ENCODE measurements around the gene CDT1.

The CDT1 gene

DNA sequence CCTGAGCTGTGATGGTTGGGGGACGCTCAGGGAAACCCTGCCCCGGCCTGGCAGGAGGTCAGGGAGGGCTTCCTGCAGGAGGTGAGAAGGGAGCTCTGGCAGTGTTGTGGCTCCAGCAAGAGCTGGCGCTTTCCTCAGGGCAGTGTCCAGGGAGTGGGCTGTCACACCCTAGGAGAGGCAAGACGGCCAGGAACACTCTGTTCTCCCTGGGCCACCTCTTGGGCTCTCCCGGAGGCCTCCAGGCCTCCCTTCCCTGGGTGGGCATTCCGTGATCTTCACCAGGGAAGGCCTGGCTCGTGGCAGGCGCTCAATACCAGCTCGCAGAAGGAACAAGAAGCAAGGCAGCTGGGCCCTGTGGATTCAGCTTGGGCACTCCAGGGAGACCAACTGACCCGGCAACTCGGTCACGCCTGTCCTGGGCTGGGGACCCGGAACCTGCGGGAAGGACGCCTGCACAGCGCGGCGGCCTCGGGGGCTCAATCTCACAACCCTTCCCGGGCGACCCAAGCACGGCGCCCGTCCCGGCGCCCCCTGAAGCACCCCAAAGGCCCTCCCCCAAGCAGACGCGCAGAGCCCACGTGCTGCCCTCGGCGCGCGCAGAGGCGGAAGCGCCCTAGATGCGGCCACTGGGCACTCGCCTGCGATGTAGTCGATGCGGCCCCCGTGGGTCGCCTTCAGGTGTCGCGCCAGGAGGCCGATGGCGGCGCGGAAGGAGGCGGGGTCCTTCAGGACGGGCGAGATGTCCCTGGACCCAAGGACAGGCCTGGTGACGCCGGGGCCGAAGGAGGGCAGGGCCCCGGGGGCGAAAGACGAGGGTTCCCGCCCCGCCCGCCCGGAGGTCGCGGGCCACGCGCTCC lies 7.6 kb downstream of the CDT1 start:
- no peak for TF ChIP-seq GATA2 (IDR thresholded peaks at IDR 0.05; ENCODE audit: low read depth, low read length)
- no peak for TF ChIP-seq GATA3 (IDR thresholded peaks at IDR 0.05; ENCODE audit: low read depth, low read length)

DNA sequence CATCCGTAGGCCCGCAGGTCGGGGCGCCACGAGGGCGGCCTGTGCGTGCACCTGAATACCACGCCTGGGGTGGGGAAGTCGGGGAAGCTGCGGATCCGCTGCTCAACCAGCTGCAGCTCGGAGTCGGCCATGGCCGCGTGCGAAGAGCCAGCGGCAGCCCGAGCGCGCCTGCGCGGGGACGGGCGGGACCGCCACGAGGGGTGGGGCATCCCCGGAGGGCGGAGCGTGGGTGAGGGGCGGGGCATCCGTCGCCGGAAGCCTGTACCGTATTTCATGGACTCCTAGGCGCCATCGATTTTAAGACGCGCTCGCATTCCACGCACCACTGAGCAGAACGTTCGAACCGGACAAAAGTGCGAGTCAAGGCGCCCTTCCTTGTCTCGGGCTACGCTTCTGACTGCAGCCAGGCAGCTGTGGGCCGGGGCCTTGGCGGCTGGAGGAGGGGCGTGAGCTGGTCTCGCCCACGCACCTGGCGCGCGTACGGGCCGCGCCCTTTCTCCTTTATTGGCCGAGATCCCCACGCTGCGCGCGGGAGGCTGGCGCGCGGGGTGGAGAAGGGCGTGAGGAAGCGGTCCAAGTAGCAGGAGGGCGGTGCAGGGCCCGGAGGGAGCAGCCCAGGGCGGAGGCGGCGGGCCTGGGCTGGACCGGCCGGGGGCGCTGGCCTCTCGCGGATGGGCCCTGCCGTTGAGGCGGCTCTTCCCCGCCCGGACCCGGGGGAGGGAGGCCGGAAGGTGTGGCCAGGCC lies 8.4 kb downstream of the CDT1 start, which contains the start of gene APRT:
TSS of gene APRT (minus strand) at position 160 of the 744 bp plus-strand sequence. CDS start at position 131, 29 bp downstream.
- TF ChIP-seq GATA3 (IDR thresholded peaks at IDR 0.05; ENCODE audit: low read depth, low read length) (no peak), GATA2 (IDR thresholded peaks at IDR 0.05; ENCODE audit: low read depth, low read length) (no peak)

DNA sequence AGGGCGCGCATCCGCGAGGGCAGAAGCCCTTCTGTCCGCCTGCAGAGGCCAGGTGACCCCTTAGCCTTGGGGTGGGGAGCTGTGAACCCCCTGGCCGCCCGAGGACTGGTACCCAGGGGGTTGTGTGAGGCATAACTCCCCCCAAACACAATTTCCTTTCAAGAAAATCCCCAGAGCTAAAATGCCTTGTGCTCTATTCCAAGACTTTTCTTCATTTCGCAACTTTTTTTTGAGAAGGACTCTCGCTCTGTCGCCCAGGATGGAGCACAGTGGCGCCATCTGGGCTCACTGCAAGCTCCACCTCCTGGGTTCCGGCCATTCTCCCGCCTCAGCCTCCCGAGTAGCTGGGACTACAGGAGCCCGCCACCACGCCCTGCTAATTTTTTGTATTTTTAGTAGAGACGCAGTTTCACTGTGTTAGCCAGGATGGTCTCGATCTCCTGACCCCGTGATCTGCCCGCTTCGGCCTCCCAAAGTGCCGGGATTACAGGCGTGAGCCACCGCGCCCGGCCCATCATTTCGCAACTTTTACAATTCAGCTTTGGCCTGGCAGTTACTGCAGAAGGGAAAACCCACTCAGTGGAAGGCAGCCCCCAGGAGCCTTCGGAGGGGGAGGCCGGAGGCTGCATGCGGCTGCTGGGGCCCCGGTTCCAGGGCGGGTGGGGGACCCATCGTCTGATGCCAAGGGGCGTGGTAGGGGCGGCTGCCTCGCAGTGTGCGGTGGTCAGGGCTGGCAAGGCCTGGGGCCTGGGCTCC lies 9.1 kb downstream of the CDT1 start:
- no peak for TF ChIP-seq GATA2 (IDR thresholded peaks at IDR 0.05; ENCODE audit: low read depth, low read length)
- no peak for TF ChIP-seq GATA3 (IDR thresholded peaks at IDR 0.05; ENCODE audit: low read depth, low read length)

DNA sequence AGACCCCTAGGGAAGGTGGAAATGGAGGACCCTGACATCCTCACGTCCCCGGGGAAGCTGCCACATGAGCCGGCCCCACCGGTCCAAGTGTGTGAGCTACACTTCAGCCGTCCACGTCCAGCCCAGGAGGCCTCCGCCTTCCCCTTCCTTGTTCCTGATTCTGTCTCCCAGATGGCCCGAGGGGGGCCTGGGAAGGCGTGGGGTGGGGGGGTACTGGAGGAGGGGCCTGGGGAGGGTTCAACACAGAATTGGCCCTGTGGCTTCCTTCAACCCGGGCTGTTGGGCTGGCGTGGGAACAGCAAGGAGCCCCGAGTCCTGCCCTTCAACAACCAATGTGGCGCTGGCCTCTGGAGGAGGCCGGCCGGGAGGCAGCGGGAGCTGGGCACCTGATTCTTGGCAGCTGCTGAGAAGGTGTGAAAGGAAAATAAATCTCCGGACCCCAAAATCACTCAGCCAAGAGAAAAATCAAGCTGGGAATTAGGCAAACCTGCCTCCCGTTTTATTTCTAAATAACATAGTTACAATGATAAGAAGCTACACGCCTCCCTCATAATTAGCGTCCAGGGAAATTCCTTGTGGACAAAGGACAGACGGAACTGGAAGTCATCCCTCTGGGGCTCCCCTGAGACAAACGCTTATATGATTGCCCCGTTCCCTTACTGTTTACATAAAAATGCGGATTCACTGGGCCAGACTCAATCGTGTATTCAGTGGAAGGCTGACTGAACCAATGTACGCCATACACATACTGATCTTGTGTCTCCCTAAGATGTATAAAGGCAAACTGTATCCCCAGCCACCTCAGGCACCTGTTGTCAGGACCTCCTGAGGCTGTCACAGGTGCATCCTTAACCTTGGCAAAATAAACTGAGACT lies 9.9 kb downstream of the CDT1 start:
- TF ChIP-seq GATA3 (IDR thresholded peaks at IDR 0.05; ENCODE audit: low read depth, low read length) (no peak), GATA2 (IDR thresholded peaks at IDR 0.05; ENCODE audit: low read depth, low read length) (no peak)

DNA sequence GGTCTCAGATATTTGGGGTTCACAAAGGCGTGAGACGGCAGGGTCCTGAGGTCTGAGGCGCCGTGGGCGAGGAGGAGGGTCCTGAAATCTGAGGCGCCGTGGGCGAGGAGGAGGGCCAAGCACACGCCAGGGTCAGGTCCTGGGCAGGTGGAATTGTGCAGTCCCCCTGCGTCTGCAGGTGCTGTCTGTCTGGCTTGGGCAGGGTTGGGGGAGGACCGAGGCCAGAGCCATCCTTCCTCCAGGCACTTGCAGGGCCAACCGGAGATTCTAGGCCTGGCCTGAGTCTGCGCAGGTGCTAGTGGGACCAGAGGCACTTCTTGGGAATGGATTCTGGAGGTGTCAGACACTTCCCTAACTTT lies 10.5 kb downstream of the CDT1 start:
- TF ChIP-seq GATA2 (IDR thresholded peaks at IDR 0.05; ENCODE audit: low read depth, low read length) = no peak
- no peak for TF ChIP-seq GATA3 (IDR thresholded peaks at IDR 0.05; ENCODE audit: low read depth, low read length)

DNA sequence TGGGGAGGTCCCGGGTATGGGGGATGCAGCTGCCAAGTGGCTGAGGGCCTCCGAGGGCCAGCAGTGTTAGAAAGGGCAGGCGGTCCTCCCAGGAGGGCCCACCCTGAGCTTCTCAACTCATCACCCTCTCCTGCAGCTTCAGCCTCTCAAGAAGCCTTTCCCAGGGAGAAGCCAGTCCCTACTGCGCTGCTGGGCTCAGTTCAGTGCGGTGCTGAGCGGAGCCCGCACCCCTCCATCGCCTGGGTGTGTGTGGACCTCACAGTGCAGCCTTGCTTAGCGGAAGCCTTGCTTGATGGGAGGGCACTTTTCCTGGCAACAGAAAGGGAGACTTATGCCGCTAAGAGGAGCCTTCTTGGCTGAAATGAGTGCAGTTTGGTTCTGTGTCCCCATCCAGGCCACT lies 11.6 kb downstream of the CDT1 start:
- no peak for TF ChIP-seq GATA2 (IDR thresholded peaks at IDR 0.05; ENCODE audit: low read depth, low read length)
- no peak for TF ChIP-seq GATA3 (IDR thresholded peaks at IDR 0.05; ENCODE audit: low read depth, low read length)

DNA sequence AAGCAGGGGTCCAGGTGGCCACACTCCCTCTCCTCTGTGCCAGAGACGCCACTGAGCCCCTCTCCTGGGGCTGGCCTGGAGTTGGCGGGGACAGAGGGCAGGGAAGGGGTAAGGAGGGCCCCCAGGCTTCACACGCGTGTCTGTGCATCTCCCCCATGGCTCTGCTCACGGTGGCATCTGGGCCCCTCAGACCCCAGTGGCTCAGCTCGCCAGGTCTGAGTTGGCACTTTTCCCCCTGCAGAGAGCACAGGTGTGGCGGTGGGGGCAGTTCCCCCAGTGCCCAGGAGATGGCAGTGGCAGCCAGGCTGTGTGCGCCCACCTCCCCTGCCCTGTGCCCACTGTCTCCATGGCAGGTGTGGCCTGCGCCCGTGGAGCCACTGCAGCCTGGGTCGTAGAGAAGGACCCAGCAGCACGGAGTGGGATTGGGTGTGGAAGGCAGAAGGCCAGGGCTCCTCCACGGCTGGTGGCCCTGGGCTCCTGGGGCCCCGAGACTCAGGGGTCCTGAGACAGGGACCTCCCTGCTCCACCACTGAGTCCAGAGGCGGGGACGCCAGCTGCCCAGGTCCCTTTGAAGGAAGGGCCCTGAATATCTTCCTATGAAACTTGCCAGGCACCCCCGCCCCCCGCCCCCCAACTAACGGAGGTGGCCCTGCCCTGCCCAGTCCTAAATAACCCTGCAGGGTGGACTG lies 12.5 kb downstream of the CDT1 start:
- TF ChIP-seq GATA3 (IDR thresholded peaks at IDR 0.05; ENCODE audit: low read depth, low read length) (no peak), GATA2 (IDR thresholded peaks at IDR 0.05; ENCODE audit: low read depth, low read length) (no peak)

DNA sequence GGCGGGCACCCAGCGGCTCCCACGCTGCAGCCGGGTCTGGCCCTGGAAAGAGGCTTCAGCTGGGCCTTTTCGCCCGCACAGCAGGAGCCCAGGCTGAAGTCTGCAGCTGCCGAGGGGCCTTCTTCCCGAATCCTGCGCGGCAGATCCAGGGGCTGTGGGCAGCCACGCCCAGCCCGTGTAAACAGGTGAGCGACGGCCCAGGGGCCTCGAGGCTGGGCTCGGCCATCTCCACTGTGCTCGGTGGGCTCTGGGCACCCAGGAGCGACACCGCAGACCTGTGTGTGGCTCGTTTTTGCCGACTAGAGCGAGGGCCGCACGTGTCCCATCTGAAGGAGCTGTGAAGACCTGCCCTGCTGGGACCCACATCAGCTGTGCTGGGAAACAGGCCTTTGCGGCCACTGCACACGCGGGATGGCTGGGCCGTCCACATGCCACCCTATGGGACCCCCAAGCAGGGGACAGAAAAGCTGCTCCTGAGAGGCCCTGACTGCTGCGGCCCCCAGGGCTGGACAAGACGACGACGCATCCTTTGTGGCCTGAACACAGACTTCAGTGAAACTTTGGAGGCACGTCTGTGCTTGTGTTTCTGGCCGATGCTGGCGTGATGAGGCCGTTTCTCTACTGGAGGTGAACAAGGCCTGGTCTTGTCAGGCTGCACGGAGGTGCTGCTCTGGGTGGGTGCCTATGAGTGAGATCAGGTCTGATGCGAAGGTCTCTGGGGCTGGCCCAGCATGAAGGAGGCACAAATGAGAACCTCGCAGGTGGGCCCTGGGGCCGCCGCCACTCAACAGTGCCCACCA lies 13.3 kb downstream of the CDT1 start:
- no peak for TF ChIP-seq GATA2 (IDR thresholded peaks at IDR 0.05; ENCODE audit: low read depth, low read length)
- TF ChIP-seq GATA3 (IDR thresholded peaks at IDR 0.05; ENCODE audit: low read depth, low read length) = no peak

DNA sequence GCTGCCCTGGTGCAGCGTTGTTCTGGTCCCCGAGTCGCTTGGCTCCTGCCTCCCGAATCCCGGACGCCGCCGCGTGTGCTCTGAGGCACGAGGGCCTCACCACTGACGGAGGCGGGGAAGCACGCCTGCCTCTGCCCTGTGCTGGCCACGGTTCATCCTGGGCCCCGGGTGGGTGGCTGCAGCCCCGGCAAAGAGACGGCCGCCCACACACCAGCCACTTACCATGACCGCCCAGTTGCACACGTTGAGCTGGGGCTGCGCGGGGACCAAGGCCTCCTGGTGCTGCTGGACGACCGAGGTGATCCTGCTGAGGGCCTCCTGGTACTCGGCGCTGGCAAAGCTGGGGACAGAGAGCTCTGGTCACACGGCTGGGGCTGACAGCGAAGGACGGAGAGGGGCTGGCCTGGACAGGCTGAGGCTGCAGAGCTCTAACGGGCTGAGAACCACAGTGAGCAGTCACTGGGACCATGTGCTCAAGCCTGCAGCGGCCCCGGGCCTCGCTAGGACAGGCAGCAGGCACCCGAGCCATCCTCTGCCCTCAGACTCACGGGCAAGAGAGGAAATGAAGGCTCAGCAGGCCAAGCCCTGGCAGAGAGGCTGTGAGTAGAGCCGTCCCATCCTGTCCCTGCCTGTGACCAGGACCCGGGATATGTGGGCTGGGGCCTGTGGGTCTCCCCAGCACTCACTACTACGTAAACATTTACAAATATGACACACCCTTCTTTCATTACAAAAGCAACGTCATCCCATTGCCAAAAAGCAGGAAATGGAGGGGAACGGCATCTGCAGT lies 14.4 kb downstream of the CDT1 start:
- TF ChIP-seq GATA2 (IDR thresholded peaks at IDR 0.05; ENCODE audit: low read depth, low read length) (no peak), GATA3 (IDR thresholded peaks at IDR 0.05; ENCODE audit: low read depth, low read length) (no peak)

DNA sequence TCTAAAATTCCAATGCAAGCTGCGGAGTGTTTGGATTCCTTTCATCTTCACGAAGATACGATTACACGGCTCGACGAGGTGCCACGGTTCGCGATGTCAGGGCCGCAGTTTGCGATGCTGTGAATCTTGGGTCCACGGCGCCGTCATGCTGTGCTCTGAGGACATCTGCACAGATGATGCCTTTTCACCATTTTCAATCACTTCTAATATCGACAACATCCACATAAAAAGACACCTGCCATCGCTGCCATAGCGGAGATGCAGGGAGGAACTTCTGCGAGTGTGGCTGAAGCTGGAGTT lies 14.9 kb downstream of the CDT1 start:
- TF ChIP-seq GATA3 (IDR thresholded peaks at IDR 0.05; ENCODE audit: low read depth, low read length) (no peak), GATA2 (IDR thresholded peaks at IDR 0.05; ENCODE audit: low read depth, low read length) (no peak)

DNA sequence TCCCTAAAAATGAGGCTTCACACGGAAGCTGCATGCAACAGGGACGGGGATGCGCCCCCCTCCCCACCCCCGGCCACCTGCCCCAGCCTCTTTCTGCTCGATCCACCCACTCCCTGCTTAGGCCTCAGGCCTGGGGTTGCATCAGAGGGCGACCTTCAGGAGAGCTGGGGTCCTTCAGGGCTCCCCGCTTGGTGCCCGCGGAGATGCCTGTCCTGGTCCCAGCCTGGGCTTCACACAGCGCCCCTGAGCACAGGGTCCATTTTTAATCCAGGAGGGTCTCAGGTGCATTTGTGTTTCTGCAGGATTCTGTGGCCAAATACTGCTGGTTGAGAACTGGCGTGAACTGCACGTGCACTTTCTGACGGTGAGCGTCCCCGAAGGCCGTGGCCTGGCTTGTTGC lies 15.5 kb downstream of the CDT1 start:
- TF ChIP-seq GATA3 (IDR thresholded peaks at IDR 0.05; ENCODE audit: low read depth, low read length) (no peak), GATA2 (IDR thresholded peaks at IDR 0.05; ENCODE audit: low read depth, low read length) (no peak)

All from SH-SY5Y (cell line).